HepG2 (cell line): ENCODE data around the gene TNFAIP2. TPM values are rescaled to one million over a fixed set of nuclear protein-coding genes. Genes with fewer than 3 reads are reported as not detected.

Source experiments
- ATRX ChIP-seq: sonication (generic); formaldehyde crosslinking; IDR thresholded peaks from 2 replicates; pipeline ENCODE4 v1.4.0; 2020; ENCODE audit warnings: missing genetic modification reagents, borderline replicate concordance
- GTF3A ChIP-seq: sonication (generic); formaldehyde crosslinking; conservative IDR thresholded peaks from 2 replicates; pipeline ENCODE4 v1.4.0; 2020; ENCODE audit warnings: mild to moderate bottlenecking, missing genetic modification reagents
- HNRNPLL ChIP-seq: fragments of 200-400 bp; formaldehyde crosslinking; IDR thresholded peaks from 2 replicates; pipeline ENCODE4 v1.6.1; 2017; ENCODE audit warnings: mild to moderate bottlenecking, low read depth, low read length; ENCODE audit not compliant: poor library complexity, severe bottlenecking
- HOMEZ ChIP-seq: IDR thresholded peaks from 2 replicates; pipeline ENCODE4 v1.6.1; 2016; ENCODE audit warnings: low read depth
- KAT8 ChIP-seq: IDR thresholded peaks from 2 replicates; pipeline ENCODE4 v1.6.1; 2016; ENCODE audit warnings: missing genetic modification reagents, missing compliant biosample characterization
- MYC ChIP-seq: sonication (generic); formaldehyde crosslinking; IDR thresholded peaks from 2 replicates; pipeline ENCODE4 v1.9.0; 2021; ENCODE audit warnings: missing genetic modification reagents, borderline replicate concordance
- PATZ1 ChIP-seq: sonication (generic); formaldehyde crosslinking; IDR thresholded peaks from 2 replicates; pipeline ENCODE4 v1.4.0; 2020; ENCODE audit warnings: missing genetic modification reagents
- POGZ ChIP-seq: sonication (generic); formaldehyde crosslinking; IDR thresholded peaks from 2 replicates; pipeline ENCODE4 v1.4.0; 2020; ENCODE audit warnings: mild to moderate bottlenecking, missing genetic modification reagents
- SNAPC4 ChIP-seq: sonication (generic); formaldehyde crosslinking; IDR thresholded peaks from 2 replicates; pipeline ENCODE4 v1.4.0; 2020; ENCODE audit warnings: mild to moderate bottlenecking, missing genetic modification reagents
- TERF1 ChIP-seq: sonication (generic); formaldehyde crosslinking; IDR thresholded peaks from 2 replicates; pipeline ENCODE4 v1.8.0; 2022; ENCODE audit warnings: mild to moderate bottlenecking, missing genetic modification reagents, moderate library complexity
- ZKSCAN8 ChIP-seq: IDR thresholded peaks from 2 replicates; pipeline ENCODE4 v1.6.1; 2016; ENCODE audit warnings: borderline replicate concordance, missing genetic modification reagents, missing compliant biosample characterization
- ZMYM3 ChIP-seq: sonication (generic); formaldehyde crosslinking; IDR thresholded peaks from 2 replicates; pipeline ENCODE4 v1.5.1; 2020; ENCODE audit warnings: mild to moderate bottlenecking, missing genetic modification reagents
- ZNF253 ChIP-seq: sonication (generic); formaldehyde crosslinking; IDR thresholded peaks from 2 replicates; pipeline ENCODE4 v1.8.0; 2022; ENCODE audit warnings: mild to moderate bottlenecking, missing genetic modification reagents, borderline replicate concordance
- ZSCAN5A ChIP-seq: sonication (generic); formaldehyde crosslinking; IDR thresholded peaks from 2 replicates; pipeline ENCODE4 v1.8.0; 2022; ENCODE audit warnings: mild to moderate bottlenecking, missing genetic modification reagents, borderline replicate concordance
- polyA plus RNA-seq, 8 experiments: library from polyadenylated mRNA; depleted of rRNA in 3 of 8; stranded (reverse) in 7 of 8; unstranded in 1 of 8; fragments of >200 nt; fragmentation: Illumina TruSeq in 4 of 8; extraction: Trizol in 4 of 8; gene quantifications; 2 replicates each; pipeline versions ENCODE4 v1.2.1 to v1.2.3, GENCODE V29; 2011 to 2016; ENCODE audit warnings: low read depth in 4 of 8, missing spikeins in 1 of 8, mixed read lengths in 1 of 8; ENCODE audit not compliant: insufficient read depth in 1 of 8
- total RNA-seq, 5 experiments: library from RNA; depleted of rRNA; stranded (reverse); fragments of >200 nt; fragmentation: Illumina TruSeq; extraction: Trizol; gene quantifications; 2 replicates each; pipeline ENCODE4 v1.2.3, GENCODE V29; 2016; ENCODE audit warnings: low read depth in 1 of 5

TNFAIP2 gene
- total and polyA plus RNA-seq, 2 of the 13 experiments (the other 11 are each of a cell fraction or from before 2014, with no cell fraction given) = 0.46 to 1.5 TPM

- peak; percentile 46; the same call in 1 of the 2 replicates for TF ChIP-seq PATZ1 (CRISPR knock-in tag)
- TF ChIP-seq POGZ (CRISPR knock-in tag) = 0 out of 2 replicates have a peak, but pooled peaks have one; percentile 43
- TF ChIP-seq ZMYM3 (CRISPR knock-in tag) = peak; percentile 20; the same call in 1 of the 2 replicates
- TF ChIP-seq ZNF253 (CRISPR knock-in tag) = no peak
- TF ChIP-seq KAT8 (CRISPR knock-in tag) = peak; percentile 62; the same call in 1 of the 2 replicates
- no peak for TF ChIP-seq SNAPC4 (CRISPR knock-in tag)
- TF ChIP-seq GTF3A (CRISPR knock-in tag) = no peak
- no peak for TF ChIP-seq ZKSCAN8 (CRISPR knock-in tag)
- no peak for TF ChIP-seq TERF1 (CRISPR knock-in tag)
- no peak for TF ChIP-seq ATRX (CRISPR knock-in tag)
- TF ChIP-seq HNRNPLL = peak; percentile 13
- no peak; the same call in 1 of the 2 replicates for TF ChIP-seq MYC (CRISPR knock-in tag)
- TF ChIP-seq HOMEZ = no peak
- TF ChIP-seq ZSCAN5A = no peak
These were observed 28.7 kb upstream of the TNFAIP2 start, which contains the start of gene EXOC3L4 (continued) for GRCh38 chr14:103094406-103095209.
